KBM-7 (cell line): Measurements from ENCODE around the gene ARHGAP40.
A peak's percentile ranks its signal among the peaks of the same experiment; 100 is the strongest.

ENCODE experiments used
- DNase-seq: peaks from one replicate; pipeline ENCODE4 v3.0.0-alpha.2; 2015
- in situ Hi-C: fragments of 300-500 bp; cut with MboI; formaldehyde crosslinking; loops from 2 replicates; pipeline ENCODE4 v1.14.3; 2020; ENCODE audit warnings: low sequenced_read_pairs, low pct_unique_long_range_greater_than_20kb, mixed read lengths

ARHGAP40 gene

DNA sequence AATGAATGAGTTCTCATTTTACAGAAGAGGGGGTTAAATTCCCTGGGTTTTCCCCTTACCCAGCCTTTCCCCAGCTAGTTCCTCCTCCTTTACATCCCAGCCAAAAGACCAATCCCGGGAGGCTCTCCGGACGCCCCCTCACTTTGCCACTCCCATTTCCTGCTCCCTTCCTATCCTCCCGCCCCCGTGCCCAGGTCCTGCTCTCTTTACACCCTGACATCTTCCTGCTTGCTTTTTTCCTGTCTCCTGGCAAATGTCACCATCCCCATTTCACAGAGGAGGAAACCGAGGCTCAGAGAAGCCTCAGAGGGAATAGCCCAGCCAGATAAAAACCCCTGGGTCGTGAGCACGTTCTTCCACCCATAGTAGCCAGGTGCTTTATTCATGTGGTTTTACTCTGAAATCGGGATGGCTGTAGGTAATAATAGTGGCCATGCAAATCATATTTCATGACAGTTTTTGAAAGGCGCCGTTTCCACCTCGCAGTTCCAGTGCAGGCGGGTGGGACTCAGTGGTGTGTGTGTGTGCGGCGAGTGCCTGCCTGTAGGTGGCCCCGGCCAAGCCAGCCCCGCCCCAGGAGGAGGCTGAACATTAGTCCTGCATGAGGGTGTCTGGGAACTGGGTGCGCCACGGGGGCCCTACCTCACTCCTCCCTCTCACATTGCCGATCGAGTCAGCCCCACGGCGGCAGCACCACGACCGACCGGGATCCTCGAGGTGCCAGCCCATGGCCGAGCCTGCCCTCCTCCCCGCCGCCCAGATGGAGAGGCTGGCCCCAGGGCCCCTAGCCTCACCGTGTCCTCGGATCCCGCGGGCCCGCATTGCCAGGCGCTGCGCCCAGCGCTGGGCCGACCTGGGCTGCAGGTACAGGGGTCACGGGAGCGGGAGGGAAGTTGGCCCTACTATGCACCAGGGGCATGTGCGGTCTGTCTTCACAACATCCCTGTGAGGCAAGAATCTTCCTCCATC lies at the start of gene ARHGAP40:
TSS of gene ARHGAP40 (plus strand) at position 594 of the 969 bp plus-strand sequence.
- peak; percentile 9 for DNase-seq
- in situ Hi-C loops, result no loop called here

DNA sequence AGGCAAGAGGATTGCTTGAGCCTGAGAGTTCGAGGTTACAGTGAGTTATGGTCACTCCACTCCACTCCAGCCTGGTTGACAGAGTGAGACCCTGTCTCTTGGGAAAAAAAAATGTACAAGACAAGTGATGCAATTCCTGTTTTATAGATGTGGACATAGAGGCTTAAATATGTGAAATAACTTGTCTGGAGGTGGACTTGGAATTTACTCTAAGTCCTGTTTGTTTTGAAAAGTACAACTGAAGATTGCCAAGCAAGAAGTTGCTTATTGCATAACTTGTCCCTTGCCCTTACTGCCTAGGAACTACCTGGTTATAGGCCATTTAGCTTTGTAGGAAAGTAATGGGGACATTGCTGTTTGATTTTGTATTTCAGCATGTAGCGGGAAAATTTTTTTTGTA lies 46.6 kb upstream of the ARHGAP40 start:
- no peak for DNase-seq
- in situ Hi-C loops, result no loop called here

DNA sequence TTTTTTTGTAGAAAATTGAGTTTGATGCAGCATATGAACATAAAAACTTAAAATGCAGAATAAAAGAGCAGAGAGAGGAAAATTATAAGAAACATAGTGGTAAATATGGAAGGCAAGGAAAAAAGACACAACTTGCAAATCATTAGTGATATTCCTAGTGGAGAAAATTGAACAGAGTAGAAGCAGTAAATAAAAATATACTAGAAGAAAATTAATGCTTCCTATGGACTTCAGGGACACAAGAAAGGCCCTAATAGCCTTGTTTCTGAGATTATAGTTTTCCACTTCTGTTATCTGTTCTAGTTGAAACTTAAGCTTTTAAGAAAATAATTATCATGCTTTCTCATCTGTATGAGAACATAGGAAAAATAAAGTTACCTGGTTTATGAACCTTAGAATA lies 46.2 kb upstream of the ARHGAP40 start:
- in situ Hi-C loops, result no loop called here
- DNase-seq, result no peak

DNA sequence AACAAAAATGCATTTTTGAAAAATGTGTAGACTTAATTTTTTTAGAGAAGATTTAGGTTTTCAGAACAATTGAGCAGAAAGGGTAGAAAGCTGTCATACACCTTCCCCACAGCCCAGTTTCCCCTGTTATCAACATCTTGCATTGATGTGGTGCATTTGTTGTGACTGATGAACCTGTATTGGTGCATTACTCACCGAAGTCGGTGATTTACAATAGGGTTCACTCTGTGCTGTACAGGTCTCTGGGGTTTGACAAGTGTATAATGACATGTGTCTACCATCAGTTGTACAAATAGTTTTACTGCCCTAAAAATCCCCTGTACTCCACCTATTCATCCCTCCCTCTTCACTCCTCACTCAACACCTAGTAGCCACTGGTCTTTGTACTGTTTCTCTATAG lies 44.4 kb upstream of the ARHGAP40 start:
- in situ Hi-C loops, result no loop called here
- no peak for DNase-seq

DNA sequence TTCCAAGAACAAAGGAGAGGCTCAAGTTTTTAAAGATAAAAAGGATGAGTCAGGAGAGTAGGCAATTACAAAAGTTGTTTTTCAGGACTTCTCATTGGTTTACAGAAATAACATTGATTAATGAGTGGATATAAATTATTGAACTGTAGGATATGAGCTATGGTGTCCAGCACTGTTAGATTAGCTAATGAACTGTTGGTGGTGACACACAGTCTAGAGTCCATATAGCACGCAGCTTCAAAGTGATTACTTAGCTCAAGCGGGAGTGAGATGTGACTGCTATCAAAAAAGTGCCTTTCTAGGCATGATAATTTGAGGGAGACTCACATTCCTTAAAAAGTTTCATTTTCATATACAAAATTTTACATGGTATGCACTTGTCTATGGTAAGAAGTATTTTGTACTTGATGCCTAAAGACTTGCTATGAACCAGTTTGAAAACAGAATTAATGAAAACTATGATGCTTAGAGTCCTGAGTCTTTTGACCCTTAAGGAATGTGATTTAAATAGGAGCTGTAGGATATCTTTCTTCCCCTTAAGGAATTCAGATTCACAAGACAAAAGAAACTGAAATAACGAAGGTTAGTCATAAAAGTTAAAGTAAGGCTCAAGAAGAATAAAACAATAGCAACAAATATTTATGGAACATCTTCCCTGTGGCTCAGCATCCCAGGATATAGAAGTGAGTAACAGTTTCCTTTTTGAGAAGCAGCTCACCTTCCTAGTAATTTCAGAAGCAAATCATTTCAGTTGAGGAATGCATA lies 42.8 kb upstream of the ARHGAP40 start:
- in situ Hi-C loops, result no loop called here
- DNase-seq, result no peak

DNA sequence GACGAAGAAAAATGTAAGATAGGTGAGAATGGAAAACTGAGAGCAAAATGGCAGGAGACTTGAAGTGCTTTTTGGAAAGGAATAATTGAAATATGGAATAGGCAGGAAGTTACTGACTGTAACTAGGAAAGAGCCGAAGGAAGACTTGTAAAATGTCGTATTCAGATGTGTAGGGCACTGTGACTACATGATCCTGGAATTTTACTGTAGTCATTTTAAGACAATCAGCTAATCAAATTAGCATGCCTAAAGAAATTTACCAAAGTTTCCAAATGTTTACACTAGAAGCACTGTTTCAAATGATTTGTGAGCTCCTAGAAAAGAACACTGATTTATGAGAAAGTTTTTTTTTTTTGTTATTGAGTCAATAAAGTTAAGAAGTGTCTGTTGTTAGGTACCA lies 41.8 kb upstream of the ARHGAP40 start:
- DNase-seq, result no peak
- in situ Hi-C loops, result no loop called here

DNA sequence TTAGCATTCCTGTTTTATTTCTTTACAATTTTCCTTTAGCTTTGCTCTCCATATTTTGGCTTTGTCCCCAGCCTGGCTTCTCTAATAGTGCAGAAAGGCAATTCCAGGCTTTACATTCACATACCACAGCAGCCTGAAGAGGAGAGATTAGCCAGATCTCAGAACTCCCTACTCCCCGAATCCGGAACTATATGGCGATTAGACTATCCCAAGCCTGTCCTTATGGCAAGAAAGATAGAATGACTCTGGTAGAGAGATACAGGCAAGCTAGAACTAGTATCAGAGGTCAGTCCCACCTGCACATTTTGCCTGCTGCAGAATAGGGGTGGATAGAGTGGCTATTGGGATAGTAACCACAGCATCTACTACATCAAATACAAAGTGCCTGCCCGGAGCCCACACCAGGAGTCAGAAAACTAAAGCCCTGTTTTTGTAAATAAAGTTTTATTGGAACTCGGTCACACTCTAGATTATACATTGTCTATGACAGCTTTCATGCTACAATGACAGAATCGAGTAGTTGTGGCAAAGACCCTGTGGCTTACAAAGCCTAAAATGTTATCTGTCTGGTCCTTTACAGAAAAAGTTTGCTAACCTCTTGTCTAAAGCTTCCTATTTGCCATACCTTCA lies 37.7 kb upstream of the ARHGAP40 start:
- no peak for DNase-seq
- in situ Hi-C loops, result no loop called here

DNA sequence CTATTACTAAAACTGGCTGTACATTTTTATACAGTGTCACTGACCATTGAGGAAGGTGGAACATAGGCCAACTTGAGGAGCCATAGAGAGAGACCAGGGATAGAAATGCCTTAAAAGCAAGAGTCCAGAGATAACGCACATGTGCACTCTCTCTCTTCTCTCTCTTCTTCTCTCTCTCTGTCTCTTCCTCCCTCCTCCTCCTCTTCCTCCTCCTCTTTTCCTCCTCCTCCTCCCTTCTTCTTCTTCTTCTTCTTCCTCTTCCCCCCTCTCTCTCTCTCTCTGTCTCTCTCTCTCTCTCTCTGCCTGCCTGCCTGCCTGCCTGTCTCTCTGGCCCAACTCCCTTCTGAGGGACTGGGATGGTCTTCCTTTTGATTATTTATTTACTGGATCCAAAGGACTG lies 36.9 kb upstream of the ARHGAP40 start:
- in situ Hi-C loops, result no loop called here
- DNase-seq, result no peak

DNA sequence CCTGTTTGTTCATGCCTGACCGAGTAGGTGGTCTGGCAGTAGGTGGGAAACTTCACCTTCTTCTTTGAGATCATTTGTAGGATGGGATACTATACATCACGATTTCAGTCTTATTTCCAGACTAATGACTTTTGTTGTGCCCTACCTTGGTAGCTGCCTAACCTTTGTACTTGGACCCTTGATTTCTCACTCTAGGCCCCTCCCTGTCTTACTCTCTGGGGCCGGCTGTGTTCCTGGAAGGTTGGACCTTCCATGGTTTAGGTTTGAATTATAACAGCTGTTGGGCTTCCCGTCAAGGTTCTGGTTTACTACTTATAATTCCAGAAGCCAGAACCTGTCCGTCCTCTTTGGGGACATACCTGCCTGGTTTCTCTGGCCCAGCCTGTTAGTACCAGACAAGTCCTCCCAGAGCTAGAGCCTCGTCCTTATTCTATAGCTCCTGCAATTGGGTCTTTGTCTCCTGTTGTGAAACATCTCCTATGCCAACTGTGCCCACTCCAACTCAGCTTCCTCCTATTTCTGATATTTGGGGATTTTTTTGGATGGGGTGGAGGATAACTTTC lies 35.5 kb upstream of the ARHGAP40 start:
- no peak for DNase-seq
- in situ Hi-C loops, result no loop called here

DNA sequence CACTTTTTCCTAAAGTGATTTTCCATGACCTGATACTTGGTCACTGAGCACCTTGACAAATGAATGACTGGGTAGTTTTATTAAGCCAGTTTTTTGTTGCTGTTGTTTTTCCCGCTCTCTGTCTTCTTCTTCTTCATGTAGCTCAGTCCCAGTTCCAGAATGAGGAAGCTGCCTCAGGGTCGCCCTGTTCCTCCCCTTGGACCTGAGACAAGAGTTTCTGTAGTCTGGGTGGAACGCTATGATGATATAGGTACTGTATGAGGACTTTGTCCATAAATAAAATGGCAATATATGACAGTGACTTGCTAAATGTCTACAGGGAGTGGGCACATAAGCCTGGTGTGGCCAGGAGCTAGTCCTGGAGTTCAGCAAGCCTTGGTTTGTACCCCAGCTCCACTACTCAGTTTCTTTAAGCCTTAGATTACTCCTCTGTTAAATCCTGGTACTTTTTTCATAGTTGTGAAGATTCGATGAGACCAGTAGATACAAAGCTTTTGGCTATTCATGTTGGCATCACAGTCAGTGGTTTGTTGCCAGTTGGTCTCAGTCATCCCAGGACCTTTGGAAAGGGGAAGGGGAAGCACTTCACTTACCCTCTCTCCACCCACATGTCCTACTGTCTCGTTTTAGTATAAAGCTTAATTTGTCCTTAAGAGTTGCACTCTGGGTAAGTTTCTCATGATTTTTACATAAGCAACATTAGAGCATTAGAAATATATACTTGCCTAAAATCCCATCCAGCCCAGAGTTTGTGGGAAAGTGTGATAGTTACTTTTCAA lies 31.7 kb upstream of the ARHGAP40 start:
- in situ Hi-C loops, result no loop called here
- peak; percentile 28 for DNase-seq

DNA sequence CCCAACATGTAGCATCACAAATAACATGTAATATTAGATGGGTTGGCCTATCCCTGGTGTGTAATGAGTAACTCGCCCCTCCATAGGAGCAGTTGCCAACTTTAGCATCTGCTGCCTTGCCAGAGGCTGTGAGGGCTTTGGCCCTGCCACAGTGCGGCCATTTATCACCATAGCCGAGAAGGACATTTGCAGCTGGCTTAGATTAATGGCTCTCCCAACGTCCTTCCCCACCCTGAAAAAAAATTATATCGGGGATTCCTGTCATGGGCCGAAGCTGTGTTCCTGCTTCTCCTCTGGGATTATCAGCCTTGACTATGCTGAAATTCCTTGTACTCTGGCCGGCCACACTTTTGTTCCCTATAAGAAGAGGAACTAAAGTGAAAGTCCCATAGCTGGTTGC lies 28.2 kb upstream of the ARHGAP40 start:
- DNase-seq, result no peak
- in situ Hi-C loops, result no loop called here

DNA sequence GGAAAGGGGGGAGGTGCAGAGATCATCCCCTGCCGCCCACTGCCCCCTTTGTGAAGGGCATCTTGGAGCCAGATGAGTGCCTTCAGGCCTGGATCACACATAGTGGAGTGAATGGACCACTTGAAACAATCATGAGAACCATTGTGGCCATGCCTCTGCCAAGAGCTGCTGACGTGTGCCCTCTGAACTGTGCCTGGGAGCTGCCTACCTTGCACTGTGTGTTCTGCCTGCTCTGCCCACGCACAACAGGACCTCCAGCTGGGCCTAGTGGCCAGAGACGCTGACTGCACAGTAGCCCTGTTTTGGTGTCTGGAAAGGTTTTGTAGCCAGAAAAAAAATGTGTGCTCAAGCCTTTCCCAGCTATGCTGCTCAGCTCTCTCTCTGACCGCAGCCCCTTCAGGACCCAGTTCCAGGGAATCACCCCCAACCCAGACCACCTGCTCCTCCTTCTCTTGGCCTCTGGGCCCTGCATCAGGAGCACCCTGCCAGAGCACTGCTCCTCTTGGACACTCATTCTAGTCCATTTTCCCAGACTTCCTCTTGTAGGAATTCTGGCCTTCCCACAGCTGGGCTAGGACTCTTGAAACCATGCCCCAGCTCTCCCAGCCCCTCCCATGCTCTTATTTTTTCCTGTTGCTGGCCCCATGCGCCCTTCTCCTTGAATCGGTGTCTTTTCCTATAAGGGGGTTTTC lies 22.2 kb upstream of the ARHGAP40 start:
- in situ Hi-C loops, result no loop called here
- DNase-seq, result no peak

DNA sequence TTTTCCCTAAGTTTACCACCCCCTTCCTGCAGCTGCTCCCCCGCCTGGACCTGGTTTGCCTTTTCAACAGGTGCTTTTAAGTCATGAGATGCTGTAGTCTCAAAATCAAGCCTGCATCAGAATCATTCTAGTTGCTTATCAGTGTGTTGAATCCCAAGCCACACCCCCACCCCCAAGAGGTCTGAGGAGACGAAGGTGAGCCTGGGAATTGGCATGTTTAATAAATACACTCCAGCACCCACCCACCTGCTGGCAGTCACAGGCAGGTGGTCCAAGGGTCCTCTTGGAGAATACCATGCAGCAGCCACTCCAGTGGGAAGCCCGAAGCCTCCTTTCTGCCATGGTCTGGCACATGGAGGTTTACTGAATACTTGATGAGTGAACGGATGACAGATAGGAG lies 21.7 kb upstream of the ARHGAP40 start:
- DNase-seq, result no peak
- in situ Hi-C loops, result no loop called here

DNA sequence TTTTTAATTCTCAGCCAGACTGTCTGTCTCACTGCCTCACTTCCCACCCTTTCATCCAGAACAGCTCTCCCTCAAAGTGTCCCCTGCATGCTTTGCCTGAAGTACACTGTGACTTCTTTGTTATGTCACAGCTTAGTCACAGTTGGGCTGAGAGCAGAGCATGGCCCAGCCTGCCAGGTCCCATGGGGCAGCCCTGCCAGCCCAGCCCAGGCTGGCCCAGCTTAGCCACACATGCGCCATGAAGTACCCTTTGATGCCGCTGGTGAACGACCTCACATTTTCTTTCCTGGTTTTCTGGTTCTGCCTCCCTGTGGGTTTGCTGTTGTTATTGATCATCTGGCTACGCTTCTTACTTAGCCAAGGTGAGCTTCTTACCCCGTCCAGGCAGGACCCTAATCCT lies 20.6 kb upstream of the ARHGAP40 start, which contains the start of gene ADIG:
TSS of gene ADIG (plus strand) at position 185 of the 400 bp plus-strand sequence. CDS start at position 239, 54 bp downstream.
- in situ Hi-C loops, result no loop called here
- DNase-seq, result no peak

DNA sequence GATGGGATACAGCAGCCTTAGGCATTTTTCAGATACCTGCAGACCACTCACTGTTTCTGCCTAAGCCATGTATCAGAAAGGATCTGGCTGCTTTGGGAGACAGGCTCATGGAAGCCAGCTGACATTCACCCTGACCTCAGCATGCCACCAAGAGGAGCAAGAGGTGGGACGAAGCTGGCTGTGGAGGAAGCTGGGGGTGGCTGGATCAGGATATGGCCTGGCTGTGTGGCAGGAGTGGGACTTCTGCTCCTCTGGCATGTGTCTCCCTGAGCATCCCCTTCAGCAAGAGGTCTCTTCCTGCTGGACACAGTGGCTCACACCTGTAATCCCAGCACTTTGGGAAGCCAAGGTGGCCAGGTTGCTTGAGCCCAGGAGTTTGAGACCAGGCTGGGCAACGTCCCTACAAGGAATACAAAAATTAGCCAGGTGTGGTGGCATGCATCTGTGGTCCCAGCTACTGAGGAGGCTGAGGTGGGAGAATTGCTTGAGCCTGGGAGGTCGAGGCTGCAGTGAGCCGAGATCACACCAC lies 19.7 kb upstream of the ARHGAP40 start:
- in situ Hi-C loops, result no loop called here
- no peak for DNase-seq

DNA sequence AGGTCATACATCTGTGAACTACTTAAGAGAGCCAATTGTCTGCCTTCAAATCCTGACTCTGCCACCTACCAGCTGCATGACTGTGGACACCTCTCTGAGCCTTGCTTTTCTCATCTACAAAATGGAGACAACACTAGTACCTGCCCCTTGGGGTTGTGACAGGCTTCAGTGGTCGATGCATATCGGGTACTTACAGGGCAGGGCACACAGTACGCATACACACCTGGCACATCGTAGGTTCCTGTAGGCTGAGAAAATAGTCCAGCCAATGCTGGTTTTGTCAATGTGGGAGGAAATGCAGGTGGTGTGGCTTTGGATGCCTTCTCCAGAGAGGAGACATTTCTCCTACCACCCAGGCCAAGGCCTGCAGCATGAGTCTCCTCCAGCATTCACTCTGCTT lies 18.3 kb upstream of the ARHGAP40 start:
- DNase-seq, result no peak
- in situ Hi-C loops, result no loop called here

DNA sequence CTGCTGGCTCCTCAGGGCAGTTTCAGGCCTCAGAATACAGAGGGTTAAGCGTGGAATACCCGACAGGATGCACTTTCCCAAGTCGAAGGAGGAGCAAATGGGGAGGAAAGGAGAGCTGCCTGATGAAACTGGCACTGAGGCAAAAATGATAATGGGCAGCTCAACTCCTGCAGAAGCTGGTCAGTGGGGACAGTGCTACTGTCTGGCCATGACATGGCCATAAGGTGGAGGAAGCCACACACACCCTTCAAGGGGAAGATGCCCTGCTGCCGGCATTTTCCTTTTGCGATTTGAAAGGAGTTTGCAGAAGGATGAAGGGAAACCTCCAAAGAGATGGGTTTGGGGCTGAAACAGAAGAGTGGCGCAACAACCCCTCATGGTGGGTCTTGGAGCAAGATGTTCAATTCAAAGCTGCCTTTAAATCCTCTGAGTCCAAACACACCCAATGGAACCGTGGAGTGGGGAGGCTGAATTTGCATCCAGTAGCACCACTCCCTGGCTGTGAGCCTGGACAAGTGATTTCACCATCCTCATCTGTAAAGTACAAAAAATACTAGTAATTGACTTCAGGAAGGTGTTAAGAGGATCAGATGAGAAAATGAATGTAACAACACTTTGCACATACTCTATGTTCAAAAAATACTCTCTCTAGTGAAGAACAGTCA lies 17.4 kb upstream of the ARHGAP40 start:
- in situ Hi-C loops, result no loop called here

More for the DNA sequence above, 17.4 kb upstream of the ARHGAP40 start:
- no peak for DNase-seq
